ENCODE data around the gene MAP6.

The MAP6 gene

DNA sequence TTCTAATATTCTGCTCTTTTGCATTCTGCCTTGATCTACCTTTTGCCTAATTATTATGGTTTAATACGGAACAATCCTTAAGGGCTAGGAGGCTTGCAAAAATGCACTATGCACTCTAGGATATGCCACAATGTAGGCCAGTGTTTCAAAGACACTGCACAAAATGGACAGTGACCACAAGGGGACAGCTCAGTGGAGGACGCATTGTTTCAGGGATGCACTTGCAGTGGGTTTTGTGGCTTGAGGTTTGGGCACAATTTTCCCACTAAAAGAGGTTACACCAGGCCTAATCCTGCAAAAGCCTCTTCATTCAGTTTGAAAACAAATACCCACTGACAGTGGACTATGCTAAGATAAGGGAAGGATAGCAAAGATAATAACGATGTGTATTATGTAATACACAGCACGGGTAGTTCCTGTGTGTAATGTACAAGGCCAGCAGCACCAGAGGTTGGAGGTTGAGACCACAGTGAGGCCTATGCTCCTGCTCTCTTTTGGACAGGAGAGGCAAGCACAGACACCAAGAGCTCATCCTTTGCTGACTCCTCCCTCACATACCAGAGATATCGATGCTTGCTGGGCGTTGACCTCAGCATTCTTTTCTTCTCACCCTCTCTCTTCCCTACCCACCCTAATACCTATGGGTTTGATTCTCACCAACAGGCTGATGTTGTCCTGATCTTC, 12.7 kb downstream of the MAP6 start:
- TF ChIP-seq SP1 (IDR thresholded peaks at IDR 0.05) (no peak), ZNF384 (IDR thresholded peaks at IDR 0.05) (no peak), FOXM1 (IDR thresholded peaks at IDR 0.05; ENCODE audit: borderline replicate concordance) (no peak), LEF1 (IDR thresholded peaks at IDR 0.05; ENCODE audit: borderline replicate concordance) (no peak), BHLHE40 (IDR thresholded peaks at IDR 0.05; ENCODE audit: borderline replicate concordance) (no peak), SUZ12 (IDR thresholded peaks at IDR 0.05) (no peak), FOXK2 (IDR thresholded peaks at IDR 0.05) (no peak), HDGF (IDR thresholded peaks at IDR 0.05; ENCODE audit: borderline replicate concordance) (no peak)
- ChIA-PET CTCF (interaction anchor here (0.9 kb wide), 1 partner anchor 28 kb away, joined by 3 read pairs; no protein-coding TSS in a partner anchor), POLR2A (no interaction called here)
- no peak for DNase-seq (ENCODE audit: extremely low spot score)

DNA sequence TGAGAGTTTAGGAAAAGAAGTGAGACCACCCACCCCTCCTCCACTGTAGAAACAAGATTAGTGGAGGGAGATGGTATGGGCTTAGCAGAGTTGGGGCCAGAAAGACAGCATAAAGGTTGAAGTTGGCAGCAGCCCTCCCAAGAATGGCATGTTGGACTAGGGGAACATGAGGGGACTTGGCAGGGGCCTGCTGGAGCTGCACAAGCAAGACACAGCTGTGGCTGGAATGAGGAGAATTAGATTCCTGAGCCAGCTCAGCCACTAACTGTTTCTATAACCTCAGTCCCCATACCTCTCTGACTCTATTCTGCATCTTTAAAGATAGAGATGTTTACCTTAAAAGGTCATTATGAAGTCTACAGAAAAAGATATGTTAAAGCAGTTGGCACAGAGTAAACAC, 13.2 kb downstream of the MAP6 start:
- ChIA-PET POLR2A (no interaction called here), CTCF (interaction anchor here (0.9 kb wide), 1 partner anchor 27 kb away, joined by 3 read pairs; no protein-coding TSS in a partner anchor)
- no peak for TF ChIP-seq NFRKB (IDR thresholded peaks at IDR 0.05)
- TF ChIP-seq PKNOX1 (IDR thresholded peaks at IDR 0.05): no peak
- no peak for TF ChIP-seq SUZ12 (IDR thresholded peaks at IDR 0.05)
- no peak for TF ChIP-seq ELF4 (IDR thresholded peaks at IDR 0.05)
- TF ChIP-seq LEF1 (IDR thresholded peaks at IDR 0.05; ENCODE audit: borderline replicate concordance): no peak
- TF ChIP-seq HDGF (IDR thresholded peaks at IDR 0.05; ENCODE audit: borderline replicate concordance): no peak
- no peak for TF ChIP-seq ZNF384 (IDR thresholded peaks at IDR 0.05)
- no peak for TF ChIP-seq CTBP1 (IDR thresholded peaks at IDR 0.05; ENCODE audit: borderline replicate concordance)
- TF ChIP-seq TARDBP (IDR thresholded peaks at IDR 0.05): no peak

DNA sequence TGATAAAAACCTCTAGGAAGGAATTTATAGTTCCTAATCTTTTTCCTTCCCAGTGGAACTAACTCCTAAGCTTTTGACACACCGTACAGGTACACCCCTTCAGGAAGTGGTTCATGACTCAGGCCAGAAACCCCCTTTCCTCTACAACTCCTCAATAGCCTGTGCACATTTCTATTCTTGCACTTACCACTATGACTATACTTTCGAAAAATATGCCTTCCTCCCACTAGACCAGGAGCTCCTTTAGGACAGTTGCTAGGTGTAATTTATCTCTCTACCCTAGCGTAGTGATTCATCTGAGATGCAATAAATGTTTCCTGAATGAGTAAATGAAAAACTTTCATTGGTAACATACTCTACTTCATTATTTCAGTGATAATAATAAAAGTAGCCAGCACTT, 14.5 kb downstream of the MAP6 start:
- no peak for DNase-seq (ENCODE audit: extremely low spot score)
- ChIA-PET POLR2A (no interaction called here), CTCF (no interaction called here)
- no peak for TF ChIP-seq BHLHE40 (IDR thresholded peaks at IDR 0.05; ENCODE audit: borderline replicate concordance)
- TF ChIP-seq PKNOX1 (IDR thresholded peaks at IDR 0.05): no peak
- no peak for TF ChIP-seq ELF4 (IDR thresholded peaks at IDR 0.05)
- no peak for TF ChIP-seq FOXK2 (IDR thresholded peaks at IDR 0.05)
- no peak for TF ChIP-seq LEF1 (IDR thresholded peaks at IDR 0.05; ENCODE audit: borderline replicate concordance)
- TF ChIP-seq FOXM1 (IDR thresholded peaks at IDR 0.05; ENCODE audit: borderline replicate concordance): no peak

More for the DNA sequence above, 13.2 kb downstream of the MAP6 start:
- no peak for DNase-seq (ENCODE audit: extremely low spot score)

- no peak for TF ChIP-seq SP1 (IDR thresholded peaks at IDR 0.05)
- no peak for TF ChIP-seq PKNOX1 (IDR thresholded peaks at IDR 0.05)
- no peak for TF ChIP-seq FOXM1 (IDR thresholded peaks at IDR 0.05; ENCODE audit: borderline replicate concordance)
- no peak for TF ChIP-seq LEF1 (IDR thresholded peaks at IDR 0.05; ENCODE audit: borderline replicate concordance)
These were observed 15.3 kb downstream of the MAP6 start for GRCh38 chr11:75653532-75653931.

DNA sequence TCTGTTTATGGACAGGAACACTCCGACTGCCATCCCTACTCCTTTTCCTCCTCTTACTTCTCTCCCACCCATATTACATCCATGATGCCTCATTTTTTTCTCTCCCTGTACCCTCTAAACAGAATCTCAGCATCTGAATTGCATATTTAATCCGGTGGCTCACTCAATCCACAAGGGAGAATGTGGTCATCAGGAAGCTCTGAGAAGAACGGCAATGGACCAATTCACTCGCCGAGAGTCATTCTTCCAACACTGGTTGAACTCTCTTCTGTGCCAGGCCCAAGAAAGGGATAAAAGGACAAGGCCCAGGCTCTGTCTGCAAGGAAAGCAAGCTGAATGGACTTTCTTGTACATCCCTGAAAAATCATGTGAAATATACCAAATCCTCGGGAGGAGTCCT, 15.9 kb downstream of the MAP6 start:
- ChIA-PET POLR2A (no interaction called here), CTCF (no interaction called here)
- DNase-seq (ENCODE audit: extremely low spot score): no peak
- no peak for TF ChIP-seq FOXA1 (IDR thresholded peaks at IDR 0.05)
- TF ChIP-seq ELF4 (IDR thresholded peaks at IDR 0.05): no peak
- no peak for TF ChIP-seq NFRKB (IDR thresholded peaks at IDR 0.05)
- no peak for TF ChIP-seq L3MBTL2 (conservative IDR thresholded peaks at IDR 0.05)
- TF ChIP-seq SP1 (IDR thresholded peaks at IDR 0.05): no peak
- no peak for TF ChIP-seq FOXM1 (IDR thresholded peaks at IDR 0.05; ENCODE audit: borderline replicate concordance)
- no peak for TF ChIP-seq HDGF (IDR thresholded peaks at IDR 0.05; ENCODE audit: borderline replicate concordance)
- TF ChIP-seq PKNOX1 (IDR thresholded peaks at IDR 0.05): no peak

More at GRCh38 chr11:75653532-75653931, 15.3 kb downstream of the MAP6 start:
- ChIA-PET CTCF (no interaction called here), POLR2A (no interaction called here)
- DNase-seq (ENCODE audit: extremely low spot score): no peak

- CTCF ChIA-PET: interaction anchor here (0.6 kb wide), 1 partner anchor 762 kb away, joined by 3 read pairs; no protein-coding TSS in a partner anchor
- no peak for DNase-seq (ENCODE audit: extremely low spot score)
- POLR2A ChIA-PET: no interaction called here
- no peak for TF ChIP-seq FOXM1 (IDR thresholded peaks at IDR 0.05; ENCODE audit: borderline replicate concordance)
- no peak for TF ChIP-seq FOXA1 (IDR thresholded peaks at IDR 0.05)
- TF ChIP-seq HDGF (IDR thresholded peaks at IDR 0.05; ENCODE audit: borderline replicate concordance): no peak
- no peak for TF ChIP-seq BHLHE40 (IDR thresholded peaks at IDR 0.05; ENCODE audit: borderline replicate concordance)
- no peak for TF ChIP-seq ZNF384 (IDR thresholded peaks at IDR 0.05)
- no peak for TF ChIP-seq TARDBP (IDR thresholded peaks at IDR 0.05)
- no peak for TF ChIP-seq SP1 (IDR thresholded peaks at IDR 0.05)
- no peak for TF ChIP-seq LEF1 (IDR thresholded peaks at IDR 0.05; ENCODE audit: borderline replicate concordance)
- no peak for TF ChIP-seq CTBP1 (IDR thresholded peaks at IDR 0.05; ENCODE audit: borderline replicate concordance)
- TF ChIP-seq ARNT (IDR thresholded peaks at IDR 0.05): no peak
- TF ChIP-seq NFRKB (IDR thresholded peaks at IDR 0.05): no peak
- TF ChIP-seq L3MBTL2 (conservative IDR thresholded peaks at IDR 0.05): no peak
These were observed 17.6 kb downstream of the MAP6 start for GRCh38 chr11:75651218-75651617.
